ENCODE data around the gene CDC25A. TPM values are rescaled to one million over a fixed set of nuclear protein-coding genes. Genes with fewer than 3 reads are reported as not detected.
"Not testable (repeated sequence)": the region's sequence is repeated elsewhere in the genome, so short reads cannot be mapped to it uniquely, and the experiment has no call there.

Gene CDC25A
- total and polyA plus RNA-seq, 2 experiments from 2014 or later = 17.7 to 126 TPM

DNA sequence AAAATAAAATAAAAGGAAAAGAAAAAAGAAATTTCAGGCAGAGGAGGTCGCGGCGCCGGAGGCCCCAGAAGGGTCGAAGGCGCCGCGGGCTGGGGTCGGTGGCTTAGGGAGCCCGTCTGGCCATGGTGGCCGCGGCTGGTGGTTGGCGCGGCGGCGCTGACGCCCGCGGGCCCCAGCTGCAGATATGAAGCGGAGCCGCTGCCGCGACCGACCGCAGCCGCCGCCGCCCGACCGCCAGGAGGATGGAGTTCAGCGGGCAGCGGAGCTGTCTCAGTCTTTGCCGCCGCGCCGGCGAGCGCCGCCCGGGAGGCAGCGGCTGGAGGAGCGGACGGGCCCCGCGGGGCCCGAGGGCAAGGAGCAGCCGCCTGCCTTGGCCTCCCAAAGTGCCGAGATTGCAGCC lies 22.3 kb upstream of the CDC25A start:
- H2AFZ ChIP-seq; H3F3A ChIP-seq (replicated peaks; ENCODE audit: low read depth); H3K4me3 Mint-ChIP-seq; ATAC-seq; H3K36me3 Mint-ChIP-seq (ENCODE audit: low read depth); H3K27ac ChIP-seq (ENCODE audit: low read depth); H3K79me2 ChIP-seq (replicated peaks; ENCODE audit: insufficient read depth); H3K9me2 ChIP-seq (ENCODE audit: insufficient read depth); H3K4me1 ChIP-seq (ENCODE audit: insufficient read depth); DNase-seq (ENCODE audit: low spot score); H3K27ac Mint-ChIP-seq; H3K4me3 ChIP-seq; H3K27me3 ChIP-seq (ENCODE audit: insufficient read depth); H3K36me3 ChIP-seq (ENCODE audit: insufficient read depth); H4K20me1 ChIP-seq (replicated peaks; ENCODE audit: insufficient read depth); H3K4me2 ChIP-seq; H3K4me1 Mint-ChIP-seq: not testable (repeated sequence)
- Mint-ChIP-seq H3K27me3 (ENCODE audit: insufficient read depth, low read depth, poor library complexity) (peaks cover 13% of the 10 kb centered on the region), H3K9me3 (peaks cover 20% of the 10 kb centered on the region)

DNA sequence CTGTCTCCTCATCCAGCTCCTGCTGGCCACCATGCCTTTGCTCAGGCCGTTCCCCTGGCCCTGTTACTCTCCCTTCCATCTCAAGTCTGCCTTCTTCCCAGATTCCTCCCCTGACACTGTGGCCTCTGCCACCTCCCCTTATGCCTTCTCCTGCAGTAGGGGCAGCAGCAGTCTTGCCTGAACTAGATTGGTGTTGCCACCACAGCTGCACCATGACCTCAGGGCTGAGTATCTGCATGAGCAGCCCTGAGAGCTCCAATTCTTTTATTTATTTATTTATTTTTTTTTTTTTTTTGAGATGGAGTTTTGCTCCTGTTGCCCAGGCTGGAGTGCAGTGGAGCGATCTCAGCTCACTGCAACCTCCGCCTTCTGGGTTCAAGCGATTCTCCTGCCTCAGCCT lies 21.2 kb upstream of the CDC25A start:
- no peaks in the 10 kb centered on the region for H3K79me2 ChIP-seq (replicated peaks; ENCODE audit: insufficient read depth)

More for the DNA sequence above, 21.2 kb upstream of the CDC25A start:
- no peak overlapping the region for H3K4me2 ChIP-seq
- DNase-seq (ENCODE audit: low spot score) = no peak
- no peak for ATAC-seq
- Mint-ChIP-seq H3K4me3 (no peak overlapping the region; the same call in 2 of the 3 replicates), H3K4me1 (no peaks in the 10 kb centered on the region), H3K36me3 (ENCODE audit: low read depth) (peaks cover 6% of the 10 kb centered on the region), H3K27me3 (ENCODE audit: insufficient read depth, low read depth, poor library complexity) (peaks cover 13% of the 10 kb centered on the region), H3K9me3 (peaks cover 20% of the 10 kb centered on the region), H3K27ac (no peak overlapping the region)
- H3K4me1 ChIP-seq (ENCODE audit: insufficient read depth) = no peaks in the 10 kb centered on the region
- no peak overlapping the region for H3K4me3 ChIP-seq
- H3F3A ChIP-seq (replicated peaks; ENCODE audit: low read depth) = no peaks in the 10 kb centered on the region
- no peaks in the 10 kb centered on the region for H3K27me3 ChIP-seq (ENCODE audit: insufficient read depth)
- no peaks in the 10 kb centered on the region for H3K9me2 ChIP-seq (ENCODE audit: insufficient read depth)
- TF ChIP-seq, protein P1, sequence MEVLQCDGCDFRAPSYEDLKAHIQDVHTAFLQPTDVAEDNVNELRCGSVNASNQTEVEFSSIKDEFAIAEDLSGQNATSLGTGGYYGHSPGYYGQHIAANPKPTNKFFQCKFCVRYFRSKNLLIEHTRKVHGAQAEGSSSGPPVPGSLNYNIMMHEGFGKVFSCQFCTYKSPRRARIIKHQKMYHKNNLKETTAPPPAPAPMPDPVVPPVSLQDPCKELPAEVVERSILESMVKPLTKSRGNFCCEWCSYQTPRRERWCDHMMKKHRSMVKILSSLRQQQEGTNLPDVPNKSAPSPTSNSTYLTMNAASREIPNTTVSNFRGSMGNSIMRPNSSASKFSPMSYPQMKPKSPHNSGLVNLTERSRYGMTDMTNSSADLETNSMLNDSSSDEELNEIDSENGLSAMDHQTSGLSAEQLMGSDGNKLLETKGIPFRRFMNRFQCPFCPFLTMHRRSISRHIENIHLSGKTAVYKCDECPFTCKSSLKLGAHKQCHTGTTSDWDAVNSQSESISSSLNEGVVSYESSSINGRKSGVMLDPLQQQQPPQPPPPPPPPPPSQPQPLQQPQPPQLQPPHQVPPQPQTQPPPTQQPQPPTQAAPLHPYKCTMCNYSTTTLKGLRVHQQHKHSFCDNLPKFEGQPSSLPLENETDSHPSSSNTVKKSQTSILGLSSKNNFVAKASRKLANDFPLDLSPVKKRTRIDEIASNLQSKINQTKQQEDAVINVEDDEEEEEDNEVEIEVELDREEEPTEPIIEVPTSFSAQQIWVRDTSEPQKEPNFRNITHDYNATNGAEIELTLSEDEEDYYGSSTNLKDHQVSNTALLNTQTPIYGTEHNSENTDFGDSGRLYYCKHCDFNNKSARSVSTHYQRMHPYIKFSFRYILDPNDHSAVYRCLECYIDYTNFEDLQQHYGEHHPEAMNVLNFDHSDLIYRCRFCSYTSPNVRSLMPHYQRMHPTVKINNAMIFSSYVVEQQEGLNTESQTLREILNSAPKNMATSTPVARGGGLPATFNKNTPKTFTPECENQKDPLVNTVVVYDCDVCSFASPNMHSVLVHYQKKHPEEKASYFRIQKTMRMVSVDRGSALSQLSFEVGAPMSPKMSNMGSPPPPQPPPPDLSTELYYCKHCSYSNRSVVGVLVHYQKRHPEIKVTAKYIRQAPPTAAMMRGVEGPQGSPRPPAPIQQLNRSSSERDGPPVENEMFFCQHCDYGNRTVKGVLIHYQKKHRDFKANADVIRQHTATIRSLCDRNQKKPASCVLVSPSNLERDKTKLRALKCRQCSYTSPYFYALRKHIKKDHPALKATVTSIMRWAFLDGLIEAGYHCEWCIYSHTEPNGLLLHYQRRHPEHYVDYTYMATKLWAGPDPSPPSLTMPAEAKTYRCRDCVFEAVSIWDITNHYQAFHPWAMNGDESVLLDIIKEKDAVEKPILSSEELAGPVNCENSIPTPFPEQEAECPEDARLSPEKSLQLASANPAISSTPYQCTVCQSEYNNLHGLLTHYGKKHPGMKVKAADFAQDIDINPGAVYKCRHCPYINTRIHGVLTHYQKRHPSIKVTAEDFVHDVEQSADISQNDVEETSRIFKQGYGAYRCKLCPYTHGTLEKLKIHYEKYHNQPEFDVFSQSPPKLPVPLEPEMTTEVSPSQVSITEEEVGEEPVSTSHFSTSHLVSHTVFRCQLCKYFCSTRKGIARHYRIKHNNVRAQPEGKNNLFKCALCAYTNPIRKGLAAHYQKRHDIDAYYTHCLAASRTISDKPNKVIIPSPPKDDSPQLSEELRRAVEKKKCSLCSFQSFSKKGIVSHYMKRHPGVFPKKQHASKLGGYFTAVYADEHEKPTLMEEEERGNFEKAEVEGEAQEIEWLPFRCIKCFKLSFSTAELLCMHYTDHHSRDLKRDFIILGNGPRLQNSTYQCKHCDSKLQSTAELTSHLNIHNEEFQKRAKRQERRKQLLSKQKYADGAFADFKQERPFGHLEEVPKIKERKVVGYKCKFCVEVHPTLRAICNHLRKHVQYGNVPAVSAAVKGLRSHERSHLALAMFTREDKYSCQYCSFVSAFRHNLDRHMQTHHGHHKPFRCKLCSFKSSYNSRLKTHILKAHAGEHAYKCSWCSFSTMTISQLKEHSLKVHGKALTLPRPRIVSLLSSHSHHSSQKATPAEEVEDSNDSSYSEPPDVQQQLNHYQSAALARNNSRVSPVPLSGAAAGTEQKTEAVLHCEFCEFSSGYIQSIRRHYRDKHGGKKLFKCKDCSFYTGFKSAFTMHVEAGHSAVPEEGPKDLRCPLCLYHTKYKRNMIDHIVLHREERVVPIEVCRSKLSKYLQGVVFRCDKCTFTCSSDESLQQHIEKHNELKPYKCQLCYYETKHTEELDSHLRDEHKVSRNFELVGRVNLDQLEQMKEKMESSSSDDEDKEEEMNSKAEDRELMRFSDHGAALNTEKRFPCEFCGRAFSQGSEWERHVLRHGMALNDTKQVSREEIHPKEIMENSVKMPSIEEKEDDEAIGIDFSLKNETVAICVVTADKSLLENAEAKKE (CRISPR knock-in tag; IDR thresholded peaks at IDR 0.05) = no peak
- H3K36me3 ChIP-seq (ENCODE audit: insufficient read depth) = no peaks in the 10 kb centered on the region
- no peak overlapping the region for H3K27ac ChIP-seq (ENCODE audit: low read depth)
- no peak overlapping the region for H2AFZ ChIP-seq
- no peaks in the 10 kb centered on the region for H4K20me1 ChIP-seq (replicated peaks; ENCODE audit: insufficient read depth)

Data from GM23338 (cell line).